GM12892 (cell line): ENCODE data around the gene JAZF1.

ENCODE experiments used
- POLR2A ChIP-seq: IDR thresholded peaks from 2 replicates; pipeline ENCODE4 v1.6.1; 2011; ENCODE audit warnings: low read depth, low read length, control low read depth
- POLR2AphosphoS5 ChIP-seq: IDR thresholded peaks from 2 replicates; pipeline ENCODE4 v1.6.1; 2011; ENCODE audit warnings: low read depth, low read length, control low read depth
- TAF1 ChIP-seq: IDR thresholded peaks from 2 replicates; pipeline ENCODE4 v1.6.1; 2011; ENCODE audit warnings: low read depth, mild to moderate bottlenecking, control low read depth, low read length, borderline replicate concordance

- TF ChIP-seq POLR2A (no peak), POLR2AphosphoS5 (no peak), TAF1 (no peak)
Measured at GRCh38 chr7:28038175-28038797, 142.3 kb downstream of the JAZF1 start.
